Pancreas (tissue), 10 donors: Measurements from ENCODE around the gene RELCH. TPM values are rescaled to one million over a fixed set of nuclear protein-coding genes. Genes with fewer than 3 reads are reported as not detected.
A peak's percentile ranks its signal among the peaks of the same experiment; 100 is the strongest.

Source experiments
- ATAC-seq, 4 donors: fragments of 200-7000 bp; cut with Tn5 transposase; one replicate each; pipeline versions ENCODE4 v1.8.0 to v1.9.1; 2020; ENCODE audit warnings: mild to moderate bottlenecking in 4 of 4, moderate library complexity in 4 of 4
- DNase-seq, 6 donors: peaks; one replicate each; pipeline ENCODE4 v3.0.0-alpha.2; 2020
- FAIRE-seq: peaks from 2 replicates; lab custom pipeline; 2012; peaks lifted over from hg19 to GRCh38; lab: Jason Lieb, UNC
- H3K27ac ChIP-seq, 4 donors: fragments of 200-600 bp; sonication (generic); 1 replicate in 3 of 4; 2 replicates in 1 of 4; pipeline versions ENCODE4 v1.5.0 to v1.8.0; 2020
- H3K27me3 ChIP-seq, 4 donors: fragments of 200-600 bp; one replicate each; pipeline ENCODE4 v1.8.0; 2021
- H3K36me3 ChIP-seq, 3 donors: fragments of 200-600 bp; sonication (generic) in 1 of 3; one replicate each; pipeline versions ENCODE4 v1.5.0 to v1.8.0; 2020 to 2021
- H3K4me1 ChIP-seq, 3 donors: fragments of 200-600 bp; one replicate each; pipeline ENCODE4 v1.8.0; 2021
- H3K4me3 ChIP-seq, 4 donors: fragments of 200-600 bp; sonication (generic) in 2 of 4; one replicate each; pipeline versions ENCODE4 v1.5.0 to v1.8.0; 2020 to 2021
- H3K9me3 ChIP-seq, 4 donors: fragments of 200-600 bp; one replicate each; pipeline ENCODE4 v1.8.0; 2021
- WGBS, 2 donors: extraction: QIAGEN DNeasy Blood & Tissue Kit; methylation state at CpG; one replicate each; pipeline ENCODE4 v1.1.7; 2013; 5-methylcytosine and 5-hydroxymethylcytosine counted together
- intact Hi-C, 3 donors: fragments of 100-400 bp; cut with DNase I; formaldehyde crosslinking; loops; one replicate each; pipeline versions ENCODE4 v1.11.1 to v1.14.2; 2022
- polyA plus RNA-seq, 2 donors: library from polyadenylated mRNA; stranded (reverse); fragments of 200-250 nt; gene quantifications; one replicate each; pipeline ENCODE4 v1.2.3, GENCODE V29; 2013
- total RNA-seq, 6 donors: library from RNA; stranded (reverse); fragmentation: NEBNext Ultra II Directional in 4 of 6; extraction: Animal tissue kit (Norgen Biotek cat#: 25700) in 4 of 6; gene quantifications; one replicate each; pipeline versions ENCODE4 v1.2.1 to v1.2.4, GENCODE V29; 2021 to 2023
- TF ChIP-seq, protein P1 (sequence below), 4 donors: fragments of 200-600 bp; sonication (generic) in 3 of 4; IDR thresholded peaks; one replicate each; pipeline versions ENCODE4 v1.5.0 to v1.8.0; 2021; ENCODE audit warnings: antibody characterized with exemption in 4 of 4
- donor health status: healthy with polysubstance abuse.
- donor health status: DM: no; HTN: no; CAD: no; lungs with moderate emphysema.
- donor health status: DM: no; HTN: no; CAD: no.
- donor health status: control.
- donor health status: control.
- donor health status: Bipolar disorder and iron deficiency.
- donor health status: DM: yes; HTN: yes; CAD: no.
- donor health status: DM: no; HTN: no; CAD: no.
- donor health status: DM: no; HTN: no; CAD: no.
- donor health status: DM: yes; HTN: yes; CAD: no.

RELCH gene
- total and polyA plus RNA-seq, 8 donors, result 8.1 to 18.2 (median 12.6) TPM

DNA sequence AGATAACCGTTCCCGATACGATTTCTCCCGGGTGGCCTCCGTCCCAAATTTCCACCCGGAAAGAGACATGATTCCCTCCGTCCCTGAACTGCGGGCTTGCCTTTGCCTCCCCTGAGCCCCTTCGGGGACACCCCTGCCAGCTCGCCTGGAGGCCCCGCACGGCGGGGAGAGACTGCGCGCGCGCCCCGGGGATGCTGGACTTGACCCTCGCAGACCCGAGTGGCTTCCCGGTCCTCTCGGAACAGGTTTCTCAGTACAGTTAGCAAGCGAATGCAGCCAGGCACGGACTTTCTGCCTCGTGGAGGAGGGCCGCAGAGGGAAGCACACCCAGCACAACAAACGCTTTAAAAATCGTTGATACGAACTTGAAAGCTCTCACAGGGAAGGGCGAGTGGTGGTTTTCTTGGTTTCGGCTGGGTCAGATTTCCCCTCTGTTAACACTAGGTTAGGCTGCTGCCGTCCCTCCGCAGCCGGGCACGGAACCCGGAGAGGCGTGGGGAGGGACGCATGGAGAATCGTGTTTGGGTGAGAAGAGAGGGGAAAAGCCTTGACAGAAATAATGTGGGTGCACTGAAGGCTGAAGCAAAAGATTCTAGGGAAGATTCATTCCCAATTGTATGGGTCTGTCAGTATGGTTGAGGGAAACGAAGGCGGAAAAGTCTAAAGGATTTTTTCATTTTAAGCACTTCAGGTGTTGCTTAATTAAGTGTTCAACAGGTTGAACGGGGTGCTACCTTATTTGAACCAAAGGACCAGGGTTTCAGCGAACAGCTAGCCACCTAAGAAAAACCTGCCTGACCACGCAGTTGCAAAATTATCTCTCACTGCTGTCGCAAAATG, 139.0 kb downstream of the RELCH start:
- DNase-seq, result peak in 5 of 6 donors; percentile 20 to 73 (median 44)
- no peak for FAIRE-seq
- peak overlapping the region; percentile 26 to 43 (median 37) for H3K4me3 ChIP-seq
- peak; percentile 29 to 46 (median 38) for ATAC-seq
- peaks cover 0 to 7% (median 0%) of the 10 kb centered on the region in 4 donors for H3K27me3 ChIP-seq
- TF ChIP-seq, protein P1, sequence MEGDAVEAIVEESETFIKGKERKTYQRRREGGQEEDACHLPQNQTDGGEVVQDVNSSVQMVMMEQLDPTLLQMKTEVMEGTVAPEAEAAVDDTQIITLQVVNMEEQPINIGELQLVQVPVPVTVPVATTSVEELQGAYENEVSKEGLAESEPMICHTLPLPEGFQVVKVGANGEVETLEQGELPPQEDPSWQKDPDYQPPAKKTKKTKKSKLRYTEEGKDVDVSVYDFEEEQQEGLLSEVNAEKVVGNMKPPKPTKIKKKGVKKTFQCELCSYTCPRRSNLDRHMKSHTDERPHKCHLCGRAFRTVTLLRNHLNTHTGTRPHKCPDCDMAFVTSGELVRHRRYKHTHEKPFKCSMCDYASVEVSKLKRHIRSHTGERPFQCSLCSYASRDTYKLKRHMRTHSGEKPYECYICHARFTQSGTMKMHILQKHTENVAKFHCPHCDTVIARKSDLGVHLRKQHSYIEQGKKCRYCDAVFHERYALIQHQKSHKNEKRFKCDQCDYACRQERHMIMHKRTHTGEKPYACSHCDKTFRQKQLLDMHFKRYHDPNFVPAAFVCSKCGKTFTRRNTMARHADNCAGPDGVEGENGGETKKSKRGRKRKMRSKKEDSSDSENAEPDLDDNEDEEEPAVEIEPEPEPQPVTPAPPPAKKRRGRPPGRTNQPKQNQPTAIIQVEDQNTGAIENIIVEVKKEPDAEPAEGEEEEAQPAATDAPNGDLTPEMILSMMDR (IDR thresholded peaks at IDR 0.05), result no peak
- H3K27ac ChIP-seq, result no peak overlapping the region
- no peaks in the 10 kb centered on the region for H3K9me3 ChIP-seq
- H3K36me3 ChIP-seq, result no peaks in the 10 kb centered on the region
- intact Hi-C loops, result no loop called here
- 3% methylated on average over 45 of the region's 45 CpGs for WGBS, 2 donors
- peaks cover 0 to 26% (median 0%) of the 10 kb centered on the region in 3 donors for H3K4me1 ChIP-seq

- peaks cover 0 to 7% (median 0%) of the 10 kb centered on the region in 4 donors for H3K27me3 ChIP-seq
These were observed 139.7 kb downstream of the RELCH start for GRCh38 chr18:62326646-62327348.

GRCh38 chr18:62327977-62328376, 140.9 kb downstream of the RELCH start:
- WGBS, 2 donors, result 44 to 54% methylated on average over 7 of the region's 7 CpGs
- no peak for DNase-seq
- TF ChIP-seq, protein P1 (IDR thresholded peaks at IDR 0.05), result no peak
- Histone ChIP-seq H3K27ac (no peak overlapping the region), H3K36me3 (no peaks in the 10 kb centered on the region), H3K27me3 (peaks cover 0 to 7% (median 0%) of the 10 kb centered on the region in 4 donors), H3K4me1 (peaks cover 0 to 26% (median 0%) of the 10 kb centered on the region in 3 donors), H3K4me3 (no peak overlapping the region), H3K9me3 (no peaks in the 10 kb centered on the region)
- no peak for ATAC-seq
- intact Hi-C loops, result no loop called here
- FAIRE-seq, result no peak

More at GRCh38 chr18:62326646-62327348, 139.7 kb downstream of the RELCH start:
- ATAC-seq (no peak), DNase-seq (no peak), FAIRE-seq (no peak)
- intact Hi-C loops, result no loop called here
- WGBS, 2 donors, result 38 to 48% methylated on average over 12 of the region's 12 CpGs
- TF ChIP-seq, protein P1 (IDR thresholded peaks at IDR 0.05), result no peak
- Histone ChIP-seq H3K36me3 (no peaks in the 10 kb centered on the region), H3K9me3 (no peaks in the 10 kb centered on the region), H3K4me1 (peaks cover 0 to 26% (median 0%) of the 10 kb centered on the region in 3 donors), H3K27ac (no peak overlapping the region), H3K4me3 (peak overlapping the region in 2 of 4 donors; percentile 26 to 43)

GRCh38 chr18:62328586-62329525, 141.8 kb downstream of the RELCH start:
- Histone ChIP-seq H3K4me1 (peaks cover 0 to 26% (median 0%) of the 10 kb centered on the region in 3 donors), H3K9me3 (no peaks in the 10 kb centered on the region), H3K27me3 (peaks cover 0 to 7% (median 0%) of the 10 kb centered on the region in 4 donors), H3K27ac (peak overlapping the region in 2 of 4 donors; percentile 54 to 60), H3K4me3 (no peak overlapping the region), H3K36me3 (no peaks in the 10 kb centered on the region)
- FAIRE-seq (no peak), ATAC-seq (no peak), DNase-seq (no peak)
- WGBS, 2 donors, result 68 to 78% methylated on average over 6 of the region's 6 CpGs
- TF ChIP-seq, protein P1 (IDR thresholded peaks at IDR 0.05), result no peak
- intact Hi-C loops, result no loop called here
